ENCODE data around the gene SLC9A9.

DNA sequence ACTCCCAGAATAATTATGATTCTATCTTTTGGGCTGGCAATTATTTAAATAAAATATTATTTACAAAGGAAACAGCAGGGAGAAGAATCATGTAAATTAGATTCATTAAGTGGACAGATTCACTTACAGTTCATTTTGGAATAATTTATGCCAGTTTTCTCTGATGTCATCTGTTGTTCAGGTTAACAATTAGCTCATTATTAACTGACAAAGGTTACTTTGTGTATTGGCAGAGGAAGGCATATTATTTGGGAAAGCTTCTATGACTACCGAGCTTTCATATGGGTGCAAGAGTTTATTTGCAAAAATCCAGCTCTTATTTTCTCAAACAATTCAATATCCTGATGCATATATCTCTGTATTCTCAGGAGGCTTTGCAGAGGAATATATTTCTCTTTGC lies 504.3 kb downstream of the SLC9A9 start:
- TF ChIP-seq EZH2 (optimal IDR thresholded peaks at IDR 0.05; ENCODE audit: low read depth, low read length) (no peak), EZH2phosphoT487 (IDR thresholded peaks at IDR 0.05; ENCODE audit: low read length) (no peak)
- TF ChIP-seq, protein P1, sequence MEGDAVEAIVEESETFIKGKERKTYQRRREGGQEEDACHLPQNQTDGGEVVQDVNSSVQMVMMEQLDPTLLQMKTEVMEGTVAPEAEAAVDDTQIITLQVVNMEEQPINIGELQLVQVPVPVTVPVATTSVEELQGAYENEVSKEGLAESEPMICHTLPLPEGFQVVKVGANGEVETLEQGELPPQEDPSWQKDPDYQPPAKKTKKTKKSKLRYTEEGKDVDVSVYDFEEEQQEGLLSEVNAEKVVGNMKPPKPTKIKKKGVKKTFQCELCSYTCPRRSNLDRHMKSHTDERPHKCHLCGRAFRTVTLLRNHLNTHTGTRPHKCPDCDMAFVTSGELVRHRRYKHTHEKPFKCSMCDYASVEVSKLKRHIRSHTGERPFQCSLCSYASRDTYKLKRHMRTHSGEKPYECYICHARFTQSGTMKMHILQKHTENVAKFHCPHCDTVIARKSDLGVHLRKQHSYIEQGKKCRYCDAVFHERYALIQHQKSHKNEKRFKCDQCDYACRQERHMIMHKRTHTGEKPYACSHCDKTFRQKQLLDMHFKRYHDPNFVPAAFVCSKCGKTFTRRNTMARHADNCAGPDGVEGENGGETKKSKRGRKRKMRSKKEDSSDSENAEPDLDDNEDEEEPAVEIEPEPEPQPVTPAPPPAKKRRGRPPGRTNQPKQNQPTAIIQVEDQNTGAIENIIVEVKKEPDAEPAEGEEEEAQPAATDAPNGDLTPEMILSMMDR (IDR thresholded peaks at IDR 0.05; ENCODE audit: low read length): no peak
